GM19324 (cell line): ENCODE measurements around the gene TTC7B.

Experiments
- ATAC-seq: cut with Tn5 transposase; IDR thresholded peaks from one replicate; pipeline ENCODE4 v1.9.1; 2021; ENCODE audit warnings: mild to moderate bottlenecking, moderate library complexity; ENCODE audit not compliant: unreplicated experiment, low FRiP score

The TTC7B gene

DNA sequence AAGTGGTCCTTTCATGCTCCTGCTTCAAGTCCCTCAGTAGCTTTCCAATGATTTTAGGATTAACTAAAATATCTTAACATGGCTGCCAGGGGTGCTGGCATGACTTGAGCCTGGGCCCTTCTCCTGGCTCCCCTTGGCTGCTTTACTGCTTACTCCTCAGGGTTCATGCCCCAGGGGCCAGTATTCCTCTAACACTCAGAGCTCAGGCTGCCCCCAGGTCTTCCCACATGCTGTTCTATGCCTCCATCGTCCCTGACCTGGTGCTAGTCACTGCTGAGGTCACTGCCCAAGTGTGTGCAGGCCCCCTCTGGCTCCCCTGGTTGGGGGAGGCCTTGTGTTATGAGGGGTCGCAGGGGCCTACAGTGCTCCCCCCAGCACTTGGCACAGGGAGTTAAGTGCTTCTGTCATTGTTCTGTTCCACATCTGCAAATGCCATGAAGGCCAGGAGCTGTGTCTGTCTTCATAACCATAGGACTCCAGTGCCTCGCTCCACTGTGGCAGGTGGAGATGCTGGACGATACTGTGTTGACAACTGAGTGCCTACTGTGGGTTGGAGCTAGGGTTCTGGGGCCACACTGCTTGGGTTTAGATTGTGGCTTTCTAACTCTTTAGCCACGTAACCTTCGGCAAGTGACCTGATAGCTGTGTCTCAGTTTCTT lies 228.8 kb downstream of the TTC7B start:
- ATAC-seq = no peak

DNA sequence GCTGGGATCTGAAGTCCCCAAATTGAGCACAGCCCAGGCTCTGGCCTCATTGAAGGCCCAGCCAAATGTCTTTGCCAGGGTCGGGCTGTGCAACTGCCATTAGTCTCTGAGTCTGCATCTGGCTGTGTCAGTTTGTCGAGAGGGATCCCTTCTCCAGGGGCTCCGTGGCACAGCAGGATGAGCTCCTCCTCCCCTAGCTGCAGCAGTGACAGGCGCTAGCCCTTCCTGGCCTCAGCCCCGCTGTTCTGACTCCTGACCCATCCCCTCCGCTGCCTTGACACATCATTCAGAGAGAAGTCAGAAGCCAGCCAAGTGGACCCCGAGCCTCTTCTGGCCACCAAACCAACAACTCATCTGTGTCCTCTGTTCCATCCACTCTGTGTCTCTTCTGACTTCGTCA lies 231.1 kb downstream of the TTC7B start:
- no peak for ATAC-seq

DNA sequence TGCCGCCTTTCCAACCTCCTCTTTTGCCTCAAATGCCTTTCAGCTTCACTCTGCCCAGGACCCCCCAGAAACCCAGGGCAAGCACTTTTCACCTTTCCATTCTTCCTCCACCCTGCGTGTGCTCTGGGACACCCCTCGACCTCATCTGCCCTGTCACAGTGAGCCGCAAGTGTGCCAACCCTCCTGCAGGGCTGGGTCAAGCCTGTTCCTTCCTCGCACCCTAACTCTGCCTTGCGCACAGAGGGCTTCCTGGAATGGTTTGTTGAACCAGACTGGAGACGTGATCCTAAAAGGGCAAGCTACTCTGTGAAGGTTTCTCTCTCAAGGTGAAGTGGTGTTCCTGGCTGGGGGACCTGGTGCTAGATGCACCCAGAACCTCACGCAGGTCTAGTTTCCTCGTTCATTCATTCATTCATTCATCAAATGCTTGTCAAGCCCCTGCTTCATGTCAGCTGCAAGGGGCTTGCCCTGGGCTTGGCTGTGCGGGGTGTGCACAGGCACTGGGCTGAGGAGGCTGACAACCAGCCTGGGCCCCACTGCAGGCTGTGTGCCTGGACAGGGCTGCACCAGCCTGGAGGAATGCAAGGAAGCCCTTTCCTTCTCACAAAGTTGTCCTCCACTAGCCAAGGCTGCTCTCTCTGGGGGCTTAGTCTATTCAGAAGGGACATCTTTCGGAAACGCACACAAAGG lies 232.2 kb downstream of the TTC7B start:
- no peak for ATAC-seq

DNA sequence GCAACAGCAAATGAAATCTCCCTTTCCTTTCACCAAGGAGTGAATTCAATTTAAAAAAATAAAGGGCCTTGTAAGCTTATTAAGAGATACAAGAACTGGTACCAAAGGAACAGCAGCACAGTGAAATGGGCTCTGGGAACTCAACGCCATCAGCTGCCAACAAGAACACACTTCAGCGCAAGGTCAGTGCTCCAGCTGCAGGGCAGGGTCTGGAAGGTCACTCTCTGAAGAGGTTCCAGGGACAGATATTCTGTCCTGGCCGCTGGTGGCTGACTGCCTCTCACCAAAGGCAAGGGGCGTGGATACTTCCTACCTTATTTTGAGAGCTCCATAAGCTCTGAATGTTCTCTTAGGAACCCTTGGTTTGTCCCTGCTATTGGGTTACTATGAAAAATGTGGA lies 232.8 kb downstream of the TTC7B start:
- no peak for ATAC-seq

DNA sequence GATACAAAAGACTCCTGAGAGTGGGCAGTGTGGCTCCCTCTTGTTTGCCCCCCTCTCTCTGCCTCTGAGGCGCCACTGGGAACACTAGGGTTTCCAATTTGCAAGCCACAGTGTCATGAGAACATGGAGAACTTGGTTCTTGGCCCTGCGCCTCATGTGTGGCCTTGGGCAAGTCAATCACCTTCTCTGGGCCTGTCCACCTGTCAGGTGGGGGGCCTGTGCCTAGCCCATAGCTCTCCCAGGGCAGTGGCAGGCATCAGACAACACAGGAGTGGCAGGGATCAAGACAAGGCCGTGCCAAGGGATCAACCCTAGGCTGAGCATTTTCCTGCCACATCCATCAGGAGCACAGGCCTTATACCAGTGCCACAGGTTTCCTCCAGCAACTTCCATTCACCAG lies 234.1 kb downstream of the TTC7B start:
- ATAC-seq = no peak

DNA sequence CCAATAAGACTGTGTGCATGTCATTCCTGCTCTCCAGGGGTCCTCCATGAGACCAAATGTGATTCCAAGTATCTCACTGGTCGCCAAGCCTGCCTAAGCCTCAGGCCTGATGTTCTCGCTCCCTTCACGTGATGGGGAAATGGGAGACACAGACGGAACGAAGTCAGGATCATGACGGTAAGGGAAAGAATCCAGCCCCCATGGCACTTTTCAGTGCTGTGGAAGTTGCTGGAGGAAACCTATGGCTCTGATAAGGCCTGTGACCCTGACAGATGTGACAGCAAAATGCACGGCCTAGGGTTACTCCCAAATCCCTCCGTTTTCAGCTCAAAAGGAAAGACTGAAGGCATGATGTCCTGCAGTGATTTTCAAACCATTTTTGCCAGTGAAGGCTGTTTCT lies 234.5 kb downstream of the TTC7B start:
- no peak for ATAC-seq

DNA sequence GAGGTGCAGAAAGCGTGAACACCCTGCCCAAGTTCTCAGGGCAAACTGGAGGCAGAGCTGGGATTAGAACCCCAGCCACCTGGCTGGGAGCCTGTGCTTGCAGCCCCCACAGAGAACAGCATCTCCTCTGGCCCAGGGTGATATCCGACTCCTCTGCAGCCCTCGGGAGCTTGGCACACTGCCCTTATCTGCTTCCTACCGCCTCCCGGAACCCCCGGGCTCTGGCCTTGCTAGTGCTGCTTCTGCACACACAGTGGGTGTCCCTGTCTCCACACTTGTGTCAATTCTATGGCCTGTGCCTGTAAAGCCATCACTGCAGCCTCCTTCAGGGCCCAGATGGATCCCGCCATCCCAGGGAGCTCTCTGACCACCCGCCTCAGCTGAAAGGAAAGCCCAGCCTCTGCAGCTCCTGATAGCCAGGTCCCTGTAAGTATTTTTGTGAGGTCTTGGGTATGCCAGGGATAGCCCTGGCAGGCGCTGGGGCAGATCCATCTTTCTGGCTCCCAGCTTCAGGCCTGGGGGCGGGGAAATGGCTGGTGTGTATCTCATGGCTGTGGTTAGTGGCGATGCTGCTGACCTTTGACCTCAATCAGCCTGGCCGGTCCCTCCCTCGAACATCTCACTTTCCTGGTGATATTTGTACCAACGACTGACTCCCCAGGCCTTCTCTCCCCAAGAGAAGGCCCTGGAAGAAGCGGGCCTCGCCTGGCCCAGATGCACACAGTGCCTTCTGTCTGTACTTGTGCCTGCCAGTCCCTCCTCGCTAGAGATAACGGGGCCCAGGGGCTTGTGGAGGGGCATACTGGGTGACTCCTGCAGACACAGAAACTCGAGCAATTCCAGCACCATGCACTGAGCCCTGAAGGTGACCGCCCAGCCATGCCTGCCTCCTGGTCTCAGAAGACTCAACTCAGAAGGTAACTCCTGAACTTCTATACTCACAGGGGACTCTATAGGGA lies 235.6 kb downstream of the TTC7B start:
- ATAC-seq = no peak

DNA sequence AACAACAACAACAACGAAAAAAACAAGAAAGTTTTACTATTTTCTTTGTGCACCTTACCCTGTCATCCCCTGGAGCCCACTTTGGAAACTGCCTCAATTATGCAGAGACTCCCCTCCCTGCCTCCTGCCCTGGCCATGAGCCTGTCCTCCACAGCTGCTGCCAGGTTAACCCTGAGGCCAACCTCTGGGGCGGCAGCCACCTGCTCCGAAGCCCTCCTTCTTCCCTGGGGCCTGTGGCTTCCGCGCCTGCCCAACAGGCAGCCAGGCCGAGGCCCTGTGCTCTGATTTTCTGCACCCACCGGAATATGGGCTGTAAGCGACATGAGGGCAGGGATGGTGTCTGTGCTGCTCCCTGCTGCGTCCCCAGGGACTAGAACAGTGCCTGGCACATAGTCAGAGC lies 236.4 kb downstream of the TTC7B start:
- no peak for ATAC-seq

DNA sequence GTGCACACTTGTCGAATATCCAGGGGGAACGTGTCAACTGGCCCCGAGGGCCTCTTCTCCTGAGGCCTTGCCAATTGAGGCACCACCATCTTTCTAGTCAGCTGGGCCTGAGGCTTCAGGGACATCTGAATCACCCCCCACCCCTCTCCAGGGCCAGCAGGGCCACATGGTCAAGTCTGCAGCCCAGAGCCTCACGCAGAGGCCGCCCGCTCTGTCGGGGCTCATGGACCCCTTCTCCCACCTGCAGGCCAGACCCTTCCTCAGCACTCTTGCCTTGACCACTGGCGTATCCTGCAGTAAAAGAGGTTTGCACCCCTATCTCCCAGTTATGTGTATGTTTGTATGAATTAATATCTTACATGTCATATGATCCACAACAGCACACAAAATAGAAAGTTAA lies 237.1 kb downstream of the TTC7B start:
- ATAC-seq = no peak

DNA sequence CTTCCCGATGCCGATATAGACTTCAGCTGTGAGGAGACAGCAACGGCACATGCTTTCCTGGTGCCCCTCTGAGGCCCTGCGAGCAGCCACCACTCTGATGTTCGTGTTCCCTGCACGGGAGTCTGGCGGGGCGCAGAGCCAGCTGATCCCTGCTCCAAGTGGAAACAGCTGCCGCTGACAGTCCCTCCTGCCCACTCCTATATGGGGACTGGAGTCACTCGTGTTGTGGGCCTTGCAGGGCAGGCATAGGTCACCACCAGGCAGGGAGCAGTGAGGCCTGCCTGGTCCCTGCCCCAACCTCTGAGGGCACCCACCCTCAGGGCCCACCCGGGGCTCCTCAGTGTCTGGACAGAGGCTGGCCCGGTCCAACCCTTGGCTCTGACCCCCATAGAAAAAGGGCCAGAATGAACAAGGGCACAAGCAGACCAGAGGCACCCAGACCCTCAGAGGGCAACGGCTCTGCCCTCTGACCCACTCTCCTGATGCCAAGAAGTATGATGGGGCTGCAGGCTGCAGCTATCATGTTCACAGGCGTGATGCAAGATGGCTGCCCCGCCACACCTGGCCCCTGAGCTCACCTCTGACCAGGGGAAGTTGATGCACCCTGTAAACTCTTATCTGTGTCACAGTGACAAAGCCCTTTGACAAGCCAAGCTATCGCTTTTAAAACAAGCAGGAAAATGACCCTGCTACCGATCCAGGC lies 237.8 kb downstream of the TTC7B start:
- ATAC-seq = no peak

DNA sequence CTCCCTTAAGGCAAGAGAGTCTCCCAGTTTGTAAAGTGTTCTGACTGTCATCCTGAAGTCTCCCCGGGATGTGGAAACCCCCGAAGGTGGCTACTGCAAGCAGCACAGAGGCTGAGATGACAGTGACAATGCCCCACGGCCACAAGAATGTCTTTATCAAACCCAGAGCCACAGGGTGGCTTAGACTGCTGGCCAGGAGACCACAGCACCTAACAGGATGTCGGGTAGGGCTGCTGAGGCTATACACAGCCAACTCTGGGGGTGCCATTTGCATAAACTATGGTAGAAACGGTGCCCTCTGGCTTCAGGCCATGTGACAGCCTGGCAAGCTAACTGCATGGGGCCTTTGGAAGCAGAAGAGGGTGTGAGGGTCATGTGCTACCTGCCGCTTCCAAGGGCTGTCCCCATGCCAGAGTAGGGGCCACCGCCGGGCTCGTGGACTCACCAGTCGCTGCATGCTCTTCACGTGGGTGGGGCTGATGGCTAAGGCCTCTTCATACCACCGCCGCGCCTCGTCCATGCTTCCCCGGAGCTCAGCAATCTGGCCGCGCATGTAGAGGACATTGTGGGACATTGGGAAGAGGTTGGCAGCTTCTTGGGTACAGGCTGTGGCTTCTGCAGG lies 238.5 kb downstream of the TTC7B start:
- no peak for ATAC-seq

DNA sequence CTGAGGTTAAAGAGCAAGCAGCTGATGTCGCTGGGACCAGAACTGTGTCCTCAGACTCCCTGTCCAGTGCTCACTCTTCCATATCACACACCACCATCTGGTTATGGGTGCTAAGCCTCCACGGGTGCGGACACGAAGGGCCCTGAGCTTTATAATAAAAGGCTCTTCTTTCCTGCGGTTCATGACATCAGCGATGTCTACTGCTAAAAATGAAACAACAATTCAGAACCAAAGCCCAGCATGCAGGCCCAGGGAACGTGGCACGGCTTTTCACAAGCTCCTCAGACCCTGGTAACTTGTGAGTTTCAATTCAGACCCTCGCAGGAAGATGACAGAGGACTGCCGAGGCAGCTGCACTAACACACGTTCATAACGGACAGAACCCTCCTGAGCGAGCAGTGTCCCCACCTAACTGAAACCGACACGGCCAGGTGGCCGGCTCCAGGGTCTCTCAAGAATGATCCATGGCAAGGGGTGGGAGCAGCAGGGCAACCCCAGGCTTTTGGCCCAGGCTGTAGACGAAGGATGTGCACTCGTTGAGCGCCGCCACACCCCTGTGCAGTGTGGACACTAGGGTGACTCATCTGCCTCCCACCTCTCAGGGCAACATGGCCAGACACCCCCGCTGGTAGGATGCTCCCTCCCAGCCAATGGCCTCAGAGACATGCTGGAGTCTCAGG lies 239.1 kb downstream of the TTC7B start:
- ATAC-seq = no peak

DNA sequence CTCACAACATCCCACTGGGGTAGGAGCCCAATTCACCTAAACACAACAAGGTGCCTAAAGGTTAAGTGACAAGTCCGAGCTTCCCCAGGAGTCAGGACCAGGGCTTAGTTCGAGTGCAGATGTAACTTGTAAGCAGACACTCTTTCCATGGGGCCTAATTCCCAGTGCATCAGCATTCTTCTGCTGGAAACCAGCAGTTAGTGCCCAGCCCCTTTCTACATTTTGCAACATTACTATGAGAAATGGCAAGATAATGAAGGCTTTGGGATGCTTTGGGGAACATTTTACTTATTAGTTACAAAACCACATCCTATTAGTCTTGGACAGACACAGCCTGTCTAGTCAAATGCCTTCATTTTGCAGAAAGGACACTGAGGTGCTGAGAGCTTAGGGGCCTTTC lies 239.6 kb downstream of the TTC7B start:
- ATAC-seq = no peak

DNA sequence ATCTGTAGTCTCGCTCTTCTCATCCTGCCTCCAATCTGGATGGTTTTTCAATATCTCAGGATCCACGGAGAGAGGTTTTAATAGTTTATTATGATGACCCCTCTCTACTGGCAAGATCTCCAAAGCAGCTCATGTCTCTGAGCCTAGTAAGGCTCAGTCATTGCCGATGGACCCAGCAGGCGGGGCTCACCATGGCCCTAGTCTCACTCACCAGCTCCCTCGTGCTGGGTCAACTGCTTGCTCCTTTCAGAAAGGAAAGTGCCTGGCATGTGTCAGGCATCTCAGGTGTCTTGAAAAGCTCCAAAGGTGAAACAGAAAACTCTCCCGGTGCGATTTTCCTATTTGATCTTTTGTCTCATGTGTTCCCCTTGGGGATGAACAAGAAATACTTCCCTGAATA lies 240.4 kb downstream of the TTC7B start:
- no peak for ATAC-seq

DNA sequence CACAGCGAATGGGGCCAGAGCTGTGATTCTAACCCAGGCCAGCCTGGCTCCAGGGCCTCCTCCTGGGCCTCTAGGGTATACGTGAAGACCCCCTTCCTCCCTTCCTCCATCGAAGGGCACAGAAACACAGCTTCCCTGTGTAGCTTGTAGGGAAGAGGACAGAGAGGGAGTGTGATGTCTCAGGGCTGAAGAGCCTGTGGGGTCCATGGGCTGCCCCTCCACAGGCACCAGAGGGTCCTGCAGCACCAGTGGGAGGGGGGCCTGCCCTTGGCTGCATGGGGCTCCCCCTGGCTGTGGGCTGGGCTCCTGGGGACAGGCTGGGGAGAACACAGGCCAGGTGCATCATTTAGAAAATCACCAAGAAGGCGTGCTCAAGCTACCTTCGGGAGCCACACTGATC lies 240.9 kb downstream of the TTC7B start:
- ATAC-seq = no peak

DNA sequence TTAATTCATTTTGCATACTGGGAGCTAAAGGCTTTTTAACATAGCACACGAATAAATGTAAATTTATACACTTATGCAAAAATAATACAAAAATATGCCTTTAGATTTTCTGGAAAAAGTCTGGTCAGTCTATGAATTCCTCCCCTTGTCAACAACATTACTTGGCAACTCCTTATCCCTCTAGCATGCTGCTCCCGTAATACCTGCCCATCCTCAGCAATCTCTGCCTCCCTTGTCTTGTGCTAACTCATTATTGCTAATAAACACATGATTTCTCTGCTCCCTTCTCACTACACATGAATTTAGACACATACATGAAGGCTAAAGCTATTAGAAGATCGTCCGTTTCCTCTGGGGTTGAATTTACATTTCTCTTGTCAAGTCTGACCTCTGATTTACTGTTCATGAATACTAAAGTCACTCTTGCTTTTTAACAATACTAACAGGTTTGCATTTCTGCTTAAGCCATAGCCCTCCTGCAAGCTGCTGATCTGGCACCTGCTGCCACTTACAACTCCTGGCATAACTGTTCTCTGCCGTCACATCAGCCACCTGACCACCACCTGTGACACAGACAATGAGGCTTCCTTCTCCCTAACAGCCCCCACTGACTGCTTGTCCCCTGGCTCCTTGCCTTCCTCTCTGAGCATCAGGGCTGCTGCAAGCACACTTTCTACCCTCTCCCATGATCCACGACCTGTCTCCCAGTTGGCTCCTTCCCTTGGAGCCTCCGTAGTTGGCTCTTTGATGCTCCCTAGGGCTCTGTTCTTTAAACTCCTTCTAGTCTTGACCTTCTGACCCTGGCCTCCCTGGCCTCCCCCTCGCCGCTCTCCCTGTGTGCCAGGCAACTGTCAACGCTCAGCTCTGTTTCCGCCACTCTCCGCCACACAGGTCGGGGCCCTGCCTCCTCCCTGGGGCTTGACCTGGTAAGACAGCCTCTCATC lies 241.8 kb downstream of the TTC7B start:
- no peak for ATAC-seq

DNA sequence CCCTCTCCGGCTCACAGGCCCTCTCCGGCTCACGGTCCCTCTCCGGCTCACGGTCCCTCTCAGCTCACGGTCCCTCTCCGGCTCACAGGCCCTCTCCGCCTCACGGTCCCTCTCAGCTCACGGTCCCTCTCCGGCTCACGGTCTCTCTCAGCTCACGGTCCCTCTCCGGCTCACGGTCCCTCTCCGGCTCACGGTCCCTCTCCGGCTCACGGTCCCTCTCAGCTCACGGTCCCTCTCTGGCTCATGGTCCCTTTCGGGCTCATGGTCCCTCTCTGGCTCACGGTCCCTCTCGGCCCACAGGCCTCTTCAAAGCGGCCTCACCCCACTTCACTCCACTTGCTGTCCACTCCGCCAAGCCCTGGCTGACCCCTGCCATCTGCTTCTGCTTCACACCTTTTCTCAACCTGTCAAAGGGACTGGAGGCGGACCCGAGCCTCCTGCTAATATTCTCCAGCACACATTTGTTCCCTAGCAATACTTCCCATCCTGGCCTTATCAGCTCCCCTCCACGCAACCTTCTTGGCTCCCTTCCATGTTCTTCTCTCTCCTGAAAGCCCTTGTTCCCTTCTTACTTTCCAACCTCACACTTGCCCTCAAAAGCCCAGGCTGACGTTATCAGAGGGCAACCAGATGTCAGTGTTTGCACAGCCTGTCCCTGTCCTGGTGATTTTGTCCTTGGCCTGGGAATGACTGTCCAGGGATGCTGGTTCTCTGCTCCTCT lies 242.7 kb downstream of the TTC7B start:
- ATAC-seq = no peak
